Panc1 (cell line): Measurements from ENCODE around the gene UNC5B. TPM values are rescaled to one million over a fixed set of nuclear protein-coding genes. Genes with fewer than 3 reads are reported as not detected.

Source experiments
- ATAC-seq: fragments of 200-7000 bp; cut with Tn5 transposase; 2 replicates; pipeline ENCODE4 v1.9.1; 2020; ENCODE audit warnings: mild to moderate bottlenecking, moderate library complexity
- BruUV-seq: library from RNA; stranded (reverse); fragments of 400-500 nt; replicated peaks from 2 replicates; lab custom pipeline; 2021; lab: Mats Ljungman, UMichigan
- CTCF ChIA-PET: fragments of 300-600 bp; sonication (Branson Sonifier 250); formaldehyde crosslinking; loops from one replicate; lab custom pipeline; 2022; ENCODE audit warnings: antibody characterized with exemption; lab: Charles Lee
- POLR2A ChIA-PET: fragments of 300-600 bp; sonication (Branson Sonifier 250); formaldehyde crosslinking; loops from one replicate; lab custom pipeline; 2022; ENCODE audit warnings: antibody characterized with exemption; lab: Charles Lee
- DNase-seq: peaks from one replicate; pipeline ENCODE4 v3.0.0-alpha.2; 2010; ENCODE audit warnings: low read depth, low spot score
- H3K27ac ChIP-seq: 2 replicates; pipeline ENCODE4 v1.5.1; 2011; ENCODE audit warnings: mild to moderate bottlenecking, low read length, inconsistent platforms
- H3K27me3 ChIP-seq: fragments of 200-500 bp; sonication (Bioruptor generic); 2 replicates; pipeline ENCODE4 v1.6.0; 2014; ENCODE audit warnings: low read length, inconsistent platforms; ENCODE audit not compliant: control insufficient read depth, insufficient read depth
- H3K36me3 ChIP-seq: fragments of 200-500 bp; sonication (Bioruptor generic); 2 replicates; pipeline ENCODE4 v1.5.1; 2014; ENCODE audit warnings: inconsistent platforms, mild to moderate bottlenecking, low read length, moderate library complexity; ENCODE audit not compliant: control insufficient read depth, insufficient read depth
- H3K4me1 ChIP-seq: 2 replicates; pipeline ENCODE4 v1.5.1; 2011; ENCODE audit warnings: inconsistent platforms, mild to moderate bottlenecking, low read length, moderate library complexity; ENCODE audit not compliant: control insufficient read depth, insufficient read depth
- H3K4me3 ChIP-seq, 2 experiments: 2 replicates each; pipeline ENCODE4 v1.5.1; 2011 to 2012; ENCODE audit warnings: low read depth in 2 of 2, low read length in 2 of 2, mild to moderate bottlenecking in 2 of 2, inconsistent platforms in 1 of 2, moderate library complexity in 1 of 2
- H3K9me3 ChIP-seq: fragments of 200-500 bp; sonication (Bioruptor generic); 2 replicates; pipeline ENCODE4 v1.5.1; 2014; ENCODE audit warnings: low read depth, mild to moderate bottlenecking, inconsistent platforms, low read length, moderate library complexity; ENCODE audit not compliant: control insufficient read depth, insufficient read depth
- CTCF ChIP-seq: fragments of 450-650 bp; IDR thresholded peaks from 2 replicates; pipeline ENCODE4 v1.5.1; 2017; ENCODE audit warnings: mild to moderate bottlenecking
- POLR2AphosphoS5 ChIP-seq: IDR thresholded peaks from 2 replicates; pipeline ENCODE4 v1.6.1; 2012; ENCODE audit warnings: mild to moderate bottlenecking, low read depth, low read length, moderate library complexity
- REST ChIP-seq, 2 experiments: IDR thresholded peaks; 2 replicates each; pipeline ENCODE4 v1.6.1; 2011 to 2012; ENCODE audit warnings: low read depth in 2 of 2, control low read depth in 1 of 2, low read length in 1 of 2, mild to moderate bottlenecking in 1 of 2, moderate library complexity in 1 of 2; ENCODE audit not compliant: insufficient read depth in 1 of 2
- SIN3A ChIP-seq: IDR thresholded peaks from 2 replicates; pipeline ENCODE4 v1.6.1; 2012; ENCODE audit warnings: low read depth, mild to moderate bottlenecking, low read length, moderate library complexity, borderline replicate concordance; ENCODE audit not compliant: insufficient read depth
- TCF7L2 ChIP-seq: IDR thresholded peaks from 2 replicates; pipeline ENCODE4 v1.6.1; 2011; ENCODE audit warnings: mild to moderate bottlenecking, low read depth, low read length, inconsistent platforms
- in situ Hi-C: cut with HindIII; loops from 2 replicates; pipeline ENCODE4 v1.10.0; 2016; ENCODE audit warnings: low sequenced_read_pairs, low pct_unique_long_range_greater_than_20kb
- intact Hi-C: fragments of 100-400 bp; cut with micrococcal nuclease; formaldehyde crosslinking; loops from one replicate; pipeline ENCODE4 v1.10.0; 2022; ENCODE audit not compliant: unreplicated experiment
- total RNA-seq: library from RNA; stranded (reverse); gene quantifications from one replicate; pipeline ENCODE4 v1.2.1, GENCODE V29; 2021; ENCODE audit not compliant: unreplicated experiment

Gene UNC5B
- total RNA-seq, 1 experiment from 2014 or later, result 1.1 TPM

- intact Hi-C loops, result no loop called here
- TF ChIP-seq CTCF, result no peak
- TF ChIP-seq TCF7L2, result no peak
- TF ChIP-seq REST (IDR thresholded peaks at IDR 0.05; ENCODE audit: insufficient read depth in 1 of 2, low read depth in 2 of 2, low read length in 1 of 2), result no peak
- no peak for TF ChIP-seq SIN3A
- TF ChIP-seq POLR2AphosphoS5, result no peak
- H3K4me1 ChIP-seq, result 0 out of 2 replicates have a peak, but pooled peaks cover 2% of the 10 kb centered on the region
- no peak overlapping the region for H3K4me3 ChIP-seq
- in situ Hi-C loops, result no loop called here
- no peaks in the 10 kb centered on the region; the same call in 1 of the 2 replicates for H3K27me3 ChIP-seq
- H3K27ac ChIP-seq, result no peak overlapping the region
- H3K9me3 ChIP-seq, result no peaks in the 10 kb centered on the region
- POLR2A ChIA-PET, result no interaction called here
- ATAC-seq (no peak), DNase-seq (no peak)
- no TSS peak for BruUV-seq
- CTCF ChIA-PET, result no interaction called here
- H3K36me3 ChIP-seq, result no peaks in the 10 kb centered on the region
Observed at GRCh38 chr10:71308244-71308643, 95.9 kb downstream of the UNC5B start.

- Histone ChIP-seq H3K27ac (no peak overlapping the region), H3K27me3 (no peaks in the 10 kb centered on the region; the same call in 1 of the 2 replicates), H3K9me3 (no peaks in the 10 kb centered on the region), H3K4me1 (no peaks in the 10 kb centered on the region), H3K4me3 (no peak overlapping the region), H3K36me3 (no peaks in the 10 kb centered on the region)
- BruUV-seq, result no TSS peak
- DNase-seq (no peak), ATAC-seq (no peak)
- TF ChIP-seq REST (IDR thresholded peaks at IDR 0.05; ENCODE audit: insufficient read depth in 1 of 2, low read depth in 2 of 2, low read length in 1 of 2) (no peak), POLR2AphosphoS5 (no peak), CTCF (no peak), TCF7L2 (no peak), SIN3A (no peak)
- in situ Hi-C loops, result no loop called here
- ChIA-PET POLR2A (no interaction called here), CTCF (no interaction called here)
- intact Hi-C loops, result no loop called here
Observed at GRCh38 chr10:71308985-71309384, 96.6 kb downstream of the UNC5B start.
